GM19238 (cell line): ENCODE results near the gene CDH18.

Experiments used
- DNase-seq: peaks from one replicate; pipeline ENCODE4 v3.0.0; 2011; ENCODE audit warnings: low spot score; ENCODE audit not compliant: insufficient read length

Gene CDH18

DNA sequence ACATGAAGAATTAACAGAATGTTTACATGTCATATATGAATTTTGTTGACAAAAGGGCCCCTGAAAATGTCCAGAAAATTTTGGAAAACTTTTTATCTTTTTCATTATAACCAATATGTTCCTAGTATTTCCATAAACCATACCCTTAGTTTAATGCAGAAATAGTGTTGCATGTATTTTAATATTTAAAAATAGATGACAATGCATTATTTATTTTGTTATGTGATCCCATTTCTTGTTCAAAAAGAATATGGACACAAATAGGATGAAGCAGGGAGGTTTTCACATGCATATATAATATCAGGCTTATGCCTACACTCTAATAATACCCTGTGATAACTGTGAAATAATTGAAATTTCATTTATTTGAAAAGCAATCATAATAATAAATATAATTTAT is 500.5 kb downstream of the CDH18 start:
- DNase-seq = no peak

DNA sequence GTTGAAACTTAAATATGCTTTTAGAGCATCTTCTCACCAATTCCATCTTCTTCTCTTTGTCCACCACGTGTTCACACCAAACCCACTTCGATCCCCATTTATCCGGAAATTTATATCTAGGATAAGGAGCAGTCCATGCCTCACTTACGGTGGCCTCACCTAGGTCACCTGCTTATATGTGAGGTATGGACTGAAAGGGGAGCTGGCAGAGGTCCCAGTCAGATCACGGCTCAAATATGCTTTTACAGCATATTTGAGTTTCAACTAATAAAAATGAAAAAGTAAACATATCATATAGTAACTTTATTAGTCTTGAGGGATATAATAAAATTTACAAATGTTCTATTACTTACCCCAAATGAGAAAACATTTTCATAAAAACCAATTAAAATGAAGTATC is 508.4 kb downstream of the CDH18 start:
- DNase-seq = no peak

DNA sequence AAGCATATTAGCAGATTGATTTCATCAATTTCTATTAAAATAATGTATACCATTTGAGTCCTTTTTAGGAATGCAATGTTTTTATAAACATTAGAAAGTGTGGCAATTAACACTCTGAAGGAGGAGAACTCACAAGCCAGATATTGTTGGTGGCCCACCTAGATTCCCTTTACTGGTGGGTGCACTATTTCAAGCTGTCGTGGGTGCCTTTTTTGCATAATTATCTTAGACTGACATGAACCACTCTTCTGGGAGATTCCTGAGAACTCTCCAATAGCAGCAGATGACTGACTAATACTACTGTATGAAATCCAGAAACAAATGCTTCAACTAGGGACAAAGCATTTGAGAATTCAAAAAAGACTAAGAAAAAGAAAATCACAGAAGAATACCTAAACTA is 526.0 kb downstream of the CDH18 start:
- DNase-seq = no peak

DNA sequence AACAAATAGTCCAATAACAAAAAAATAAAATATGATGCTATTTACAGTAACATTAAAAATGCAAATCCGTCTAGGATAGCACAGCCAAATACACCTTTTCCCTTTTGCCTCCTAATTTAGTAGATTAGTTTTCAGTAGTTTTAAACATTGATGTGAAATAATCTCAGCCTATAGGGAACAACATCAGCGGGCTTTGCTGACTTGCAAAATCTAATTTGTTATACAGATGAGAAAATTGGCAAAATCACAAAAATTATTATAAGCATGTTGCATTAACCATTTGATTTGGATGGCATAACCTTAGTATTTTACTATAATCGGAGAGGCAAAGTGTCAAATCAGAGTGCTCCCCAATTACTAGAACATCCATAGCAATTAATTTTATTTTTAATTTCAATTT is 563.5 kb downstream of the CDH18 start:
- no peak for DNase-seq
